Epithelial cell of esophagus (primary cell): ENCODE results near the gene FUT4.
"Not testable (repeated sequence)": the region's sequence is repeated elsewhere in the genome, so short reads cannot be mapped to it uniquely, and the experiment has no call there.

Source experiments
- DNase-seq: peaks from one replicate; pipeline ENCODE4 v3.0.0; 2010; ENCODE audit warnings: low read depth
- H3K4me3 ChIP-seq: 2 replicates; pipeline ENCODE4 v1.5.1; 2011; ENCODE audit warnings: mild to moderate bottlenecking, low read length, control low read depth
- TF ChIP-seq, protein P1 (sequence below): IDR thresholded peaks from 2 replicates; pipeline ENCODE4 v1.5.1; 2011; ENCODE audit warnings: low read depth, mild to moderate bottlenecking, low read length, control low read depth, inconsistent platforms; ENCODE audit not compliant: insufficient read depth; ENCODE audit errors: missing control alignments

The FUT4 gene, protein sequence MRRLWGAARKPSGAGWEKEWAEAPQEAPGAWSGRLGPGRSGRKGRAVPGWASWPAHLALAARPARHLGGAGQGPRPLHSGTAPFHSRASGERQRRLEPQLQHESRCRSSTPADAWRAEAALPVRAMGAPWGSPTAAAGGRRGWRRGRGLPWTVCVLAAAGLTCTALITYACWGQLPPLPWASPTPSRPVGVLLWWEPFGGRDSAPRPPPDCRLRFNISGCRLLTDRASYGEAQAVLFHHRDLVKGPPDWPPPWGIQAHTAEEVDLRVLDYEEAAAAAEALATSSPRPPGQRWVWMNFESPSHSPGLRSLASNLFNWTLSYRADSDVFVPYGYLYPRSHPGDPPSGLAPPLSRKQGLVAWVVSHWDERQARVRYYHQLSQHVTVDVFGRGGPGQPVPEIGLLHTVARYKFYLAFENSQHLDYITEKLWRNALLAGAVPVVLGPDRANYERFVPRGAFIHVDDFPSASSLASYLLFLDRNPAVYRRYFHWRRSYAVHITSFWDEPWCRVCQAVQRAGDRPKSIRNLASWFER

DNA sequence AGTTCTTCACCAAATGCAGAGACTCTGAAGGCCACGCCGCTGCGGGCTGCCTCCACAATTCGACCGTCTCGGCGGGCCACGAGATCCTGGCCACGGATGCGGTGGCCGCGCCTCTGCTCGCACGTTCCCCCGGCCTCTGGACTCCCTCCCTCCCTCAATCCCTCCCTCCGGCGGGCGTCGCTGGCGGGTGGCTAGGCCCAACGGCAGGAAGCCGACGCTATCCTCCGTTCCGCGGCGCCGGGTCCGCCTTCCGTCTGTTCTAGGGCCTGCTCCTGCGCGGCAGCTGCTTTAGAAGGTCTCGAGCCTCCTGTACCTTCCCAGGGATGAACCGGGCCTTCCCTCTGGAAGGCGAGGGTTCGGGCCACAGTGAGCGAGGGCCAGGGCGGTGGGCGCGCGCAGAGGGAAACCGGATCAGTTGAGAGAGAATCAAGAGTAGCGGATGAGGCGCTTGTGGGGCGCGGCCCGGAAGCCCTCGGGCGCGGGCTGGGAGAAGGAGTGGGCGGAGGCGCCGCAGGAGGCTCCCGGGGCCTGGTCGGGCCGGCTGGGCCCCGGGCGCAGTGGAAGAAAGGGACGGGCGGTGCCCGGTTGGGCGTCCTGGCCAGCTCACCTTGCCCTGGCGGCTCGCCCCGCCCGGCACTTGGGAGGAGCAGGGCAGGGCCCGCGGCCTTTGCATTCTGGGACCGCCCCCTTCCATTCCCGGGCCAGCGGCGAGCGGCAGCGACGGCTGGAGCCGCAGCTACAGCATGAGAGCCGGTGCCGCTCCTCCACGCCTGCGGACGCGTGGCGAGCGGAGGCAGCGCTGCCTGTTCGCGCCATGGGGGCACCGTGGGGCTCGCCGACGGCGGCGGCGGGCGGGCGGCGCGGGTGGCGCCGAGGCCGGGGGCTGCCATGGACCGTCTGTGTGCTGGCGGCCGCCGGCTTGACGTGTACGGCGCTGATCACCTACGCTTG, at the start of gene FUT4:
FUT4 (plus strand) TSS at position 227 of the 951 bp plus-strand sequence; CDS start at position 440, 213 bp downstream.
- DNase-seq = peak; percentile 71
- TF ChIP-seq, protein P1, sequence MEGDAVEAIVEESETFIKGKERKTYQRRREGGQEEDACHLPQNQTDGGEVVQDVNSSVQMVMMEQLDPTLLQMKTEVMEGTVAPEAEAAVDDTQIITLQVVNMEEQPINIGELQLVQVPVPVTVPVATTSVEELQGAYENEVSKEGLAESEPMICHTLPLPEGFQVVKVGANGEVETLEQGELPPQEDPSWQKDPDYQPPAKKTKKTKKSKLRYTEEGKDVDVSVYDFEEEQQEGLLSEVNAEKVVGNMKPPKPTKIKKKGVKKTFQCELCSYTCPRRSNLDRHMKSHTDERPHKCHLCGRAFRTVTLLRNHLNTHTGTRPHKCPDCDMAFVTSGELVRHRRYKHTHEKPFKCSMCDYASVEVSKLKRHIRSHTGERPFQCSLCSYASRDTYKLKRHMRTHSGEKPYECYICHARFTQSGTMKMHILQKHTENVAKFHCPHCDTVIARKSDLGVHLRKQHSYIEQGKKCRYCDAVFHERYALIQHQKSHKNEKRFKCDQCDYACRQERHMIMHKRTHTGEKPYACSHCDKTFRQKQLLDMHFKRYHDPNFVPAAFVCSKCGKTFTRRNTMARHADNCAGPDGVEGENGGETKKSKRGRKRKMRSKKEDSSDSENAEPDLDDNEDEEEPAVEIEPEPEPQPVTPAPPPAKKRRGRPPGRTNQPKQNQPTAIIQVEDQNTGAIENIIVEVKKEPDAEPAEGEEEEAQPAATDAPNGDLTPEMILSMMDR = no peak

DNA sequence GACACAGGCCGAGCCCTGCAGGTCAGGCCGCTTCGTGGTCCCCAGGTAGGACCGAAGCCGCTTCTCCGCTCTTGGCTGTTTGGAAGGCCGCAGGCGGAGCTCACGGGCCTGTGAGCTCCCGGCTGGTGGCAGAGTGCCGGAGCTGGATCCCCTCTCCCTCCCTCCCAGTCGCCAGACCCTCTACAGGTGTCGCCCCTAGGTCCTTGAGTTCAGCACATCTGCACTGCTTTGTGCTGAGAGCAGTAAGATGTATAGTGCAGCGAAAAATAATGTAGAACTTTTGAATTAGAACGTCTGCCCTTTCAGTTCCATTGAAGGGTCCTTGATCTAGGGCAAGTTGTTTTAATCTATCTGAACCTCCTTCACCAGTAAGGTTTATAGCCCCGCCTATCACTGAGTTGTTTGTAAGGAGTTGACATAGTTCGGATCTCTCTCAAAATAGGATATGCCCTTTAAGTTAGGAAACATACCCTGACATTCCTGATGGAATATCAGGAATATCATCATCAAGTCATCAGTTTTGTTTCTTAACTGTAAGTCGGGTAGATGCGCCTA, 49.5 kb upstream of the FUT4 start:
- TF ChIP-seq, protein P1 = no peak
- H3K4me3 ChIP-seq = peak overlapping the region; percentile 91
- no peak for DNase-seq

More for the DNA sequence above, at the start of gene FUT4:
- H3K4me3 ChIP-seq = peak within 1 kb of the TSS; percentile 14

DNA sequence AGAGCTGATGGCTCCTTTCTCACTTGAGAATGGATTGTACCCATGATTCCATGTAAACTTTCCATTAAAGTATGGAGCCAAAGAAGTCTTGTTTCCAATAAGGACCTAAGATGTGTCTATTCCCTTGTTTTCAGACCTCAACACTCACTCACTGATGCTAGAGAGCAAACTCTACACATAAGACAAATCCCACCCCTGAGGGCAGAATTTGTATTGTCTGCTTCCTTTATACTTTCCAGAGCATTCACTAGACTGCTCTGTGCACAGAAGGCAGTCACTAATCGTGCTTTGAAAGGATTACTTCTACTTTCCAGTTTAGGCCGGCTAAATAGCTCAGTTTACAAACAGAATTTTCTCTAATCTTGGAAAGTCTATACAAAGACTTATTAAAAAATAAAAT, 43.5 kb upstream of the FUT4 start:
- H3K4me3 ChIP-seq = no peak overlapping the region
- DNase-seq = no peak
- TF ChIP-seq, protein P1 = no peak

DNA sequence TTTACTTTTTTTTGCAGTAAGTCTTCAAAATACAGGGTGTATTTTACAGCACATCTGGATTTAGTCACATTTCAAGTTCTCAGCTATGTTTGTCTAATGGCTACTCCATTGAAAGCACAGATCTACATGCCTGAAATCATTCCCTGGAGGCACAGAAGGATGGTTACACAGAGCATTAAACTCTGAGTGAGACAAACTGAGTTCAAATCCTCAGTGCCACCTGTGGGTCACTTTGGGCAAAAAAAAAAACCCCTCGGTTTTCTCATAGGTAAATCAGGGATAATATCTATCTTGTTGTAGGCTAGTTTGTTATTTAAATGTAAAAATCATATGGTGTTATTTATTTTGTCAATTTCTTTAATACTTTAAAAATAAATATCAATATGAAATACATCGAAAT, 42.2 kb upstream of the FUT4 start:
- TF ChIP-seq, protein P1 = no peak
- H3K4me3 ChIP-seq = no peak overlapping the region
- no peak for DNase-seq

DNA sequence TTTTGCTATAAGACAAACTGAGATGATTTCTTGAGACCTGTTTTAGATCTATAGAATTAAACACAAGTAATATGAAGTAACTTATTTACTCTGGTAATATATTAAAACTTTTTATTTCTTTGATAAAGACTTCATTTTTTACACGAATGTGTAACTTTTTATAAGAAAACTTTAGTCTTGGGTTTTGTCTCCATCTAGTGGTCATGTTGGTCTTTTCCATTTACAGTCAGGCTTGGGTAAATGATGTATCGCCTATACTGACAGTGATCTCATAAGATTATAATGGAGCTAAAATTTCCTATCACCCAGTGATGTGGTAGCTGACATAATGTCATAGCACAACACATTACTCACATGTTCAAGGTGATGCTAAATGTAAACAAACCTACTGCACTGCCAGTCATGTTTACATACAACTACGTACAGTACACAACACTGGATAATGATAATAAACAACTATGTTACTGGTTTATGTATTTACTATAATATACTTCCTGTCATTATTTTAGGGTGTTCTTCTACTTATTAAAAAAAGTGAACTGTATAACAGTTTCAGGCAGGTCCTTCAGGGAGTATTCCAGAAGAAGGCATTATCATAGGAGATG, 38.9 kb upstream of the FUT4 start:
- DNase-seq = peak; percentile 70
- TF ChIP-seq, protein P1 = peak; percentile 61

DNA sequence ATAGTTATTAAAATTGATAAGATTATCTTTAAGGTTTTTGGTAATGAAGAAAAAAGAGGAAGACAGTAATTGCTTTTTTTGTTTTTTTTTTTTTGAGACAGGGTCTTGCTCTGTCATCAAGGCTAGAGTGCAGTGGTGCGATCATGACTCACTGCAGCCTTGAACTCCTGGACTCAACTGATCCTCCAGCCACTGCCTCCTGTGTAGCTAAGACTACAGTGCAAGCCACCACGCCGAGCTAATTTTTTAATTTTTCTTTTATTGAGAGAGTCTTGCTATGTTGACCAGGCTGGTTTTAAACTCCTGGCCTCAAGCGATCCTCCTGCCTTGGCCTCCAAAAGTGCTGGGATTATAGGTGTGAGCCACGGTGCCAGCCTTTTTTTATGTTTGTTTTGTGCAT, 37.2 kb upstream of the FUT4 start:
- not testable (repeated sequence) for DNase-seq, H3K4me3 ChIP-seq

More for the DNA sequence above, 38.9 kb upstream of the FUT4 start:
- H3K4me3 ChIP-seq = no peak overlapping the region

DNA sequence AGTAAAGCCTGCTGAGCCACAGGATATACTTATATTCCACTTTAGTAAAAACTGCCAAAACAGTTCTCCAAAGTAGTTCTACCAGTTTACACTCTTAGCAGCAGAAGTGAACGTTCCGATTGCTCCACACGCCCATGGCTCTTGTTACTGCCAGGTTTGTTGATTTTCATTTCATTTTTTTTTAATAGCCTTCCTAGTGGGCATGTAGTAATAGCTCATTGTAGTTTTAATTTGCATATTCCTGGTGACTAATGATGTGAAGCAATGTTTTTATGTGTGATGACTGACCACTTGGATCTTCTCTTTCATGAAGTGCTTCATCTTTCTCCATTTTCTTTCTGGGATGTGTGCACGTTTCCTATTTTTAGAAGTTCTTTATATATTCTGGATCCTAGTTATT, 36.2 kb upstream of the FUT4 start:
- TF ChIP-seq, protein P1 = no peak
- DNase-seq = peak; percentile 83
- H3K4me3 ChIP-seq = no peak overlapping the region
